G401.6 (cell line): ENCODE results near the gene CLPTM1L.
"Not testable (repeated sequence)": the region's sequence is repeated elsewhere in the genome, so short reads cannot be mapped to it uniquely, and the experiment has no call there.

Source experiments
- FAIRE-seq: peaks from 2 replicates; lab custom pipeline; 2012; peaks lifted over from hg19 to GRCh38; lab: Jason Lieb, UNC

CLPTM1L gene

GRCh38 chr5:1338506-1339070 is 6.3 kb downstream of the CLPTM1L start:
- no peak for FAIRE-seq

GRCh38 chr5:1338196-1338490 is 6.8 kb downstream of the CLPTM1L start:
- FAIRE-seq, result no peak

GRCh38 chr5:1337489-1338195 is 7.3 kb downstream of the CLPTM1L start:
- FAIRE-seq, result no peak

GRCh38 chr5:1336749-1337488 is 8.0 kb downstream of the CLPTM1L start:
- no peak for FAIRE-seq

- FAIRE-seq, result no peak
Measured at GRCh38 chr5:1336106-1336561, 8.8 kb downstream of the CLPTM1L start.

GRCh38 chr5:1335540-1336095 is 9.3 kb downstream of the CLPTM1L start:
- no peak for FAIRE-seq

- no peak for FAIRE-seq
Measured at GRCh38 chr5:1334831-1335539, 9.9 kb downstream of the CLPTM1L start.

GRCh38 chr5:1333986-1334385 is 10.9 kb downstream of the CLPTM1L start:
- FAIRE-seq, result no peak

- FAIRE-seq, result not testable (repeated sequence)
Measured at GRCh38 chr5:1333286-1333685, 11.6 kb downstream of the CLPTM1L start.

- FAIRE-seq, result no peak
Measured at GRCh38 chr5:1332461-1333001, 12.4 kb downstream of the CLPTM1L start.

- FAIRE-seq, result no peak
Measured at GRCh38 chr5:1331861-1332405, 13.0 kb downstream of the CLPTM1L start.

- FAIRE-seq, result no peak
Measured at GRCh38 chr5:1330847-1331831, 13.8 kb downstream of the CLPTM1L start.

- FAIRE-seq, result no peak
Measured at GRCh38 chr5:1330146-1330846, 14.6 kb downstream of the CLPTM1L start.

GRCh38 chr5:1329111-1329579 is 15.8 kb downstream of the CLPTM1L start:
- FAIRE-seq, result no peak

- peak; percentile 95 for FAIRE-seq
Measured at GRCh38 chr5:1328237-1329110, 16.4 kb downstream of the CLPTM1L start.

- peak; percentile 100 for FAIRE-seq
Measured at GRCh38 chr5:1326901-1327756, 17.8 kb downstream of the CLPTM1L start.

GRCh38 chr5:1326532-1326875 is 18.4 kb downstream of the CLPTM1L start:
- not testable (repeated sequence) for FAIRE-seq
